SU-DHL-6 (cell line): ENCODE results near the gene PPP1CA.

ENCODE experiments used
- EZH2phosphoT487 ChIP-seq: fragments of 200-600 bp; sonication (generic), shearing (Covaris generic); conservative IDR thresholded peaks from 2 replicates; pipeline ENCODE4 v1.6.1; 2018; ENCODE audit warnings: mild to moderate bottlenecking, antibody characterized with exemption, low read length, moderate library complexity, mixed read lengths
- TF ChIP-seq, protein P1 (sequence below): fragments of 200-600 bp; sonication (generic); IDR thresholded peaks from one replicate; pipeline ENCODE4 v1.5.1; 2017; ENCODE audit warnings: antibody characterized with exemption, mild to moderate bottlenecking, low read length, moderate library complexity; ENCODE audit not compliant: insufficient read depth, poor library complexity, severe bottlenecking

DNA sequence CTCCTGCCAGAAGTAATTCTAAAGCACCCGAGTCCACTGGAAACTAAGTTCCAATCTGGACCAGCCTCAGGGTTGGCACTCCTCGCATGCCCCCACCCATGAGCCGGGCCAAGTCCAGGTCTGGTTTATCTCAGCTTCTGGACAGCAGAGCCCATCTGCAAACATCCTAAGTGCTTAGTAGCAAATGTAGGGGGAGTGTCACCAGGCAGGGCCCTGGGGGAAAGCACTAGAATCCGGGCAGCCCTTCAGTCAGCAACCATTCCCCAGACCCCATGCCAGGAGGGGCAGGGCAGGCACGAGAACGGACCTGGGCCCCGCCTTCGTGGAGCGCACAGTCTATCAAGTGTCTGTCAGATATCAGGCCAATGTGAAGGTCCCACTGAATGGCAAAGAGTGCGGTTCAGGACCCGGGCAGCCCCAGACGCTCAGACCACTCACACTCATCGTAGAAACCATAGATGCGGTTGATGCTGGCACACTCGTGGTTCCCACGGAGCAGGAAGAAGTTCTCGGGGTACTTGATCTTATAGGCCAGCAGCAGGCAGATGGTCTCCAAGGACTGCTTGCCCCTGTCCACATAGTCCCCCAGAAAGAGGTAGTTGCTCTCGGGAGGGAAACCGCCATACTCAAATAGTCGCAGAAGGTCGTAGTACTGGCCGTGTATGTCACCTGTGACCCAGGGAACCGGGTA lies 1.3 kb downstream of the PPP1CA start:
- TF ChIP-seq, protein P1, sequence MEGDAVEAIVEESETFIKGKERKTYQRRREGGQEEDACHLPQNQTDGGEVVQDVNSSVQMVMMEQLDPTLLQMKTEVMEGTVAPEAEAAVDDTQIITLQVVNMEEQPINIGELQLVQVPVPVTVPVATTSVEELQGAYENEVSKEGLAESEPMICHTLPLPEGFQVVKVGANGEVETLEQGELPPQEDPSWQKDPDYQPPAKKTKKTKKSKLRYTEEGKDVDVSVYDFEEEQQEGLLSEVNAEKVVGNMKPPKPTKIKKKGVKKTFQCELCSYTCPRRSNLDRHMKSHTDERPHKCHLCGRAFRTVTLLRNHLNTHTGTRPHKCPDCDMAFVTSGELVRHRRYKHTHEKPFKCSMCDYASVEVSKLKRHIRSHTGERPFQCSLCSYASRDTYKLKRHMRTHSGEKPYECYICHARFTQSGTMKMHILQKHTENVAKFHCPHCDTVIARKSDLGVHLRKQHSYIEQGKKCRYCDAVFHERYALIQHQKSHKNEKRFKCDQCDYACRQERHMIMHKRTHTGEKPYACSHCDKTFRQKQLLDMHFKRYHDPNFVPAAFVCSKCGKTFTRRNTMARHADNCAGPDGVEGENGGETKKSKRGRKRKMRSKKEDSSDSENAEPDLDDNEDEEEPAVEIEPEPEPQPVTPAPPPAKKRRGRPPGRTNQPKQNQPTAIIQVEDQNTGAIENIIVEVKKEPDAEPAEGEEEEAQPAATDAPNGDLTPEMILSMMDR, result no peak
- TF ChIP-seq EZH2phosphoT487, result no peak
